BJ (cell line): ENCODE results near the gene CACNA2D4. TPM values are rescaled to one million over a fixed set of nuclear protein-coding genes. Genes with fewer than 3 reads are reported as not detected.

Experiments used
- CTCF ChIA-PET: fragments of 350-600 bp; formaldehyde crosslinking; extraction: SDS; loops from one replicate; lab custom pipeline; 2021; ENCODE audit warnings: antibody characterized with exemption, inconsistent platforms; lab: Yijun Ruan, JAX
- POLR2A ChIA-PET: fragments of 300-600 bp; sonication (Branson Sonifier 250); formaldehyde crosslinking; extraction: SDS; loops from one replicate; lab custom pipeline; 2021; ENCODE audit warnings: antibody characterized with exemption; lab: Charles Lee
- DNase-seq: peaks from one replicate; pipeline ENCODE4 v3.0.0-alpha.2; 2011; ENCODE audit warnings: low read depth
- H3K27me3 ChIP-seq: 2 replicates; pipeline ENCODE4 v1.6.0; 2011; ENCODE audit warnings: low read length; ENCODE audit not compliant: control insufficient read depth, insufficient read depth
- H3K36me3 ChIP-seq: 2 replicates; pipeline ENCODE4 v1.5.1; 2011; ENCODE audit warnings: low read length; ENCODE audit not compliant: control insufficient read depth, insufficient read depth
- H3K4me3 ChIP-seq: 2 replicates; pipeline ENCODE4 v1.5.1; 2011; ENCODE audit warnings: low read depth, mild to moderate bottlenecking, control low read depth, low read length
- CTCF ChIP-seq: IDR thresholded peaks from 2 replicates; pipeline ENCODE4 v1.5.1; 2011; ENCODE audit warnings: low read depth, mild to moderate bottlenecking, control low read depth, inconsistent platforms, low read length, moderate library complexity; ENCODE audit not compliant: insufficient read depth
- polyA plus RNA-seq: library from polyadenylated mRNA; depleted of rRNA; stranded (reverse); fragments of >200 nt; gene quantifications from 2 replicates; pipeline ENCODE4 v1.2.3, GENCODE V29; 2011

Gene CACNA2D4
- polyA plus RNA-seq, 1 experiment: 0.39 TPM

DNA sequence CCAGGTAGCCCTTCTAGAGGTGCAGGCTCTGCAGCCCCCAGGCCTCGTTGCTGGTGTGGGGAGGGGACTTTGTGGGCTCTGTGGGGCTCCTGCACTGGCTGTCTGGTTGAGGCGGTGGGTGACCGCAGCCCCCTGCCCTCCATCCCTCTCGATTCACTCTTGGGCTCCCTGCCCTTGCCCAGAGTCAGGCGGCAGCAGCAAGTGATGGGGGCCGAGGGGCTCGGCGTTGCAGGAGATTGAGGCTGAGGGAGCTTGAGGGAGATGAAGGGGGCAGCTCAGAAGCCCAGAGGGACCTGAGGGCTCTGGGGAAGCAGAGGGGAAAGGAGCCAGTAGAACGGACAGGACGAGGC is 107.5 kb downstream of the CACNA2D4 start:
- POLR2A ChIA-PET: no interaction called here
- Histone ChIP-seq H3K4me3 (no peak overlapping the region), H3K27me3 (peaks cover 12% of the 10 kb centered on the region), H3K36me3 (no peaks in the 10 kb centered on the region)
- TF ChIP-seq CTCF: no peak
- CTCF ChIA-PET: interaction anchor here (0.6 kb wide), 1 partner anchor 54 kb away, joined by 3 read pairs; no protein-coding TSS in a partner anchor
- no peak for DNase-seq

- ChIA-PET POLR2A (no interaction called here), CTCF (no interaction called here)
- TF ChIP-seq CTCF: no peak
- peaks cover 10% of the 10 kb centered on the region for H3K27me3 ChIP-seq
- no peak overlapping the region for H3K4me3 ChIP-seq
- H3K36me3 ChIP-seq: no peaks in the 10 kb centered on the region
- DNase-seq: no peak
Measured at GRCh38 chr12:1810201-1810930, 108.1 kb downstream of the CACNA2D4 start.

DNA sequence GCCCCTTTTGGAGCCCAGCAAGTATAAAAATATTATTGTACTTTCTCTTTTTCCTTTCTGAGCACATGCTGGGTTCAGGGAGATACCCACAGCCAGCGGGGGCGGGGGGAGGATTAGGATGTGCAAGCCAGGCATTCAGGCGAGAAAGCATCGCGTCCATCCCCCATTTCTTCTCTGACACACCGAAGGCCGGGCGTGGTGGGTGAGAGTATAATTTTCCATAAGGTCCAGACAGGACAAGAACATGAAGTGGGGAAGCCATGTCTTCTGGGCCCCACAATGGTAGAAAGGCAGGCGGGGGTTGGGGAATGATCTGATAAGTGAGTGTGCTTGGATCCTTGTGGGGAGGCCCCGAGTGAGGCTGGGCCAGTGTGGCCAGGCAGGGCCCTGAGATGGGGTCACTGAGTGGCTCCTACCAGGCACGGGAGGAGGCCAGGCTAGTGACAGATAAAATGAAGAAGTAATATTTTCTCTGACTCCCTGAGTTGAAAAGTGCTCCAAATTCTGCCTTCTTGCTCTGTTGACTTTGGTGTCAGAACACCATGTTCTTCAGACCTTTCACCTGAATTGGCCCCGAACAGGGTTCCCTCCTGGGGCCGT is 108.8 kb downstream of the CACNA2D4 start:
- H3K4me3 ChIP-seq: no peak overlapping the region
- peaks cover 9% of the 10 kb centered on the region for H3K27me3 ChIP-seq
- no peak for TF ChIP-seq CTCF
- no peak for DNase-seq
- no peaks in the 10 kb centered on the region for H3K36me3 ChIP-seq
- POLR2A ChIA-PET: no interaction called here
- CTCF ChIA-PET: no interaction called here

DNA sequence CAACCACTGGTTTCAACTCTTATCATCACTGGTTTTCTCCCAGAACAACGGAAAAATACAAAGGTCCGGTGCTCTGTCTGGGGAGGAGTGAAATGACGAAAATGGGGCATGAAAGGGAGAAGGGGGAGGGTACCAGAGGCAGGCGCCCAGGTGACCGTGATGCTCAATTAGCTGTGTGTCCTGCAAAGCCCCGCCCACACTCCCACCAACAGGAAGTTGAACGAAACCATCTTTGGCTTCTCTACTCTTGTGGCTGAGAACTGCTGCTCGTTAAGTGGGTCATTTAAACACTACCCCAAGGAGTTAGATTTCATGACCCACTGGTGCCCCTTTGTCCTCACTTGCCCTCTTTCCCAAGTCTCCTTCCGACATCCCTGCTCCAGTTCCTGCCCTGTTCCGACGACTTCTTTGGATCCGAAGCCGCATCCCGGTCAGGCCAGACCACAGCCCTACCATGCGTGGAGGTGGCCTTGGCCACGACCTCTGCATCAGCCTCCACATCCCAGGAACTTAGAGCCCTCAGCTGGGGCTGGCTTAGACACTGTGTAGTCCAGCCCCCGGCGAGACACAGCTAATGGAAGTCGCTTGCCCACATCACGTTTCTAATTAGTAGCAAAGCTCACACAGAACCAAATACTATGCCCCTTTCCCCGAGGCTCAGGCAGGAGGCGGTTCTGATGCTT is 109.5 kb downstream of the CACNA2D4 start:
- no peaks in the 10 kb centered on the region for H3K36me3 ChIP-seq
- no peak overlapping the region for H3K4me3 ChIP-seq
- POLR2A ChIA-PET: no interaction called here
- CTCF ChIA-PET: interaction anchor here (1.4 kb wide), 1 partner anchor 131 kb away, joined by 3 read pairs; no protein-coding TSS in a partner anchor
- TF ChIP-seq CTCF: no peak
- no peak for DNase-seq
- H3K27me3 ChIP-seq: peaks cover 4% of the 10 kb centered on the region
